Tibial nerve (tissue), 4 donors: ENCODE data around the gene CTBP2. TPM values are rescaled to one million over a fixed set of nuclear protein-coding genes. Genes with fewer than 3 reads are reported as not detected.

ENCODE experiments used
- DNase-seq, 2 donors: peaks; one replicate each; pipeline ENCODE4 v3.0.0-alpha.2; 2019; ENCODE audit warnings: low spot score in 2 of 2
- H3K27ac ChIP-seq, 4 donors: fragments of 200-600 bp; sonication (generic) in 3 of 4; one replicate each; pipeline ENCODE4 v1.5.1; 2017 to 2019; ENCODE audit warnings: mild to moderate bottlenecking in 1 of 4
- H3K27me3 ChIP-seq, 2 donors: fragments of 200-600 bp; sonication (generic) in 1 of 2; one replicate each; pipeline versions ENCODE4 v1.5.1 to v1.6.0; 2017 to 2019
- H3K36me3 ChIP-seq, 3 donors: fragments of 200-600 bp; sonication (generic); one replicate each; pipeline ENCODE4 v1.5.1; 2018 to 2019
- H3K4me1 ChIP-seq, 4 donors: fragments of 200-600 bp; sonication (generic) in 3 of 4; one replicate each; pipeline ENCODE4 v1.5.1; 2017 to 2019
- H3K4me3 ChIP-seq, 4 donors: fragments of 200-600 bp; sonication (generic) in 3 of 4; one replicate each; pipeline ENCODE4 v1.5.1; 2017 to 2019; ENCODE audit warnings: mild to moderate bottlenecking in 1 of 4, moderate library complexity in 1 of 4
- H3K9me3 ChIP-seq, 4 donors: fragments of 200-600 bp; sonication (generic) in 3 of 4; one replicate each; pipeline ENCODE4 v1.5.1; 2017 to 2019
- CTCF ChIP-seq, 5 experiments: fragments of 200-600 bp in 3 of 5; fragments of 450-650 bp in 2 of 5; sonication (generic) in 3 of 5; IDR thresholded peaks; one replicate each; pipeline ENCODE4 v1.5.1; 2016 to 2019; ENCODE audit warnings: antibody characterized with exemption in 5 of 5, mild to moderate bottlenecking in 3 of 5, moderate library complexity in 2 of 5
- EP300 ChIP-seq, 2 donors: sonication (generic); formaldehyde crosslinking; IDR thresholded peaks; one replicate each; pipeline ENCODE4 v1.6.1; 2017; ENCODE audit warnings: antibody characterized with exemption in 2 of 2, mild to moderate bottlenecking in 1 of 2
- POLR2A ChIP-seq, 2 donors: fragments of 450-650 bp; IDR thresholded peaks; one replicate each; pipeline ENCODE4 v1.6.1; 2017; ENCODE audit warnings: antibody characterized with exemption in 2 of 2, mild to moderate bottlenecking in 2 of 2, moderate library complexity in 2 of 2
- WGBS, 2 donors: methylation state at CpG; one replicate each; pipeline ENCODE4 v1.1.5; 2018; 5-methylcytosine and 5-hydroxymethylcytosine counted together
- total RNA-seq, 4 donors: library from RNA; depleted of rRNA; stranded (reverse); fragments of >200 nt; gene quantifications; one replicate each; pipeline ENCODE4 v1.1.0, GENCODE V29; 2016

Gene CTBP2
- total RNA-seq, 4 donors from 2014 or later, result 40.4 to 97.9 (median 62.3) TPM

- no peak for DNase-seq
- Histone ChIP-seq H3K27ac (peak overlapping the region in 2 of 4 donors; percentile 31 to 33), H3K27me3 (no peaks in the 10 kb centered on the region), H3K9me3 (no peaks in the 10 kb centered on the region), H3K4me3 (no peak overlapping the region), H3K36me3 (peaks cover 0 to 24% (median 0%) of the 10 kb centered on the region in 3 donors), H3K4me1 (peaks cover 0 to 45% (median 12%) of the 10 kb centered on the region in 4 donors)
- 60 to 66% methylated on average over 16 of the region's 16 CpGs for WGBS, 2 donors
- no peak for TF ChIP-seq EP300 (IDR thresholded peaks at IDR 0.05)
- no peak for TF ChIP-seq POLR2A (IDR thresholded peaks at IDR 0.05)
- no peak for TF ChIP-seq CTCF (IDR thresholded peaks at IDR 0.05)
Observed at GRCh38 chr10:125024497-125025234, 135.7 kb downstream of the CTBP2 start.

- 57 to 69% methylated on average over 26 of the region's 26 CpGs for WGBS, 2 donors
- H3K4me1 ChIP-seq, result peaks cover 0 to 51% (median 12%) of the 10 kb centered on the region in 4 donors
- no peaks in the 10 kb centered on the region for H3K9me3 ChIP-seq
- peaks cover 0 to 24% (median 0%) of the 10 kb centered on the region in 3 donors for H3K36me3 ChIP-seq
- peak; percentile 45 to 55 for DNase-seq
- H3K4me3 ChIP-seq, result no peak overlapping the region
- TF ChIP-seq POLR2A (IDR thresholded peaks at IDR 0.05) (no peak), EP300 (IDR thresholded peaks at IDR 0.05) (no peak), CTCF (IDR thresholded peaks at IDR 0.05) (no peak)
- no peaks in the 10 kb centered on the region for H3K27me3 ChIP-seq
- peak overlapping the region in 1 of 4 donors; percentile 33 for H3K27ac ChIP-seq
Observed at GRCh38 chr10:125023862-125024496, 136.4 kb downstream of the CTBP2 start.

- Histone ChIP-seq H3K9me3 (no peaks in the 10 kb centered on the region), H3K36me3 (peaks cover 0 to 24% (median 0%) of the 10 kb centered on the region in 3 donors), H3K4me1 (peaks cover 0 to 51% (median 12%) of the 10 kb centered on the region in 4 donors), H3K27ac (no peak overlapping the region), H3K27me3 (no peaks in the 10 kb centered on the region), H3K4me3 (no peak overlapping the region)
- no peak for TF ChIP-seq CTCF (IDR thresholded peaks at IDR 0.05)
- no peak for TF ChIP-seq POLR2A (IDR thresholded peaks at IDR 0.05)
- TF ChIP-seq EP300 (IDR thresholded peaks at IDR 0.05), result no peak
- no peak for DNase-seq
- 74 to 75% methylated on average over 10 to 21 of the region's 21 CpGs for WGBS, 2 donors
Observed at GRCh38 chr10:125023255-125023654, 137.1 kb downstream of the CTBP2 start.

DNA sequence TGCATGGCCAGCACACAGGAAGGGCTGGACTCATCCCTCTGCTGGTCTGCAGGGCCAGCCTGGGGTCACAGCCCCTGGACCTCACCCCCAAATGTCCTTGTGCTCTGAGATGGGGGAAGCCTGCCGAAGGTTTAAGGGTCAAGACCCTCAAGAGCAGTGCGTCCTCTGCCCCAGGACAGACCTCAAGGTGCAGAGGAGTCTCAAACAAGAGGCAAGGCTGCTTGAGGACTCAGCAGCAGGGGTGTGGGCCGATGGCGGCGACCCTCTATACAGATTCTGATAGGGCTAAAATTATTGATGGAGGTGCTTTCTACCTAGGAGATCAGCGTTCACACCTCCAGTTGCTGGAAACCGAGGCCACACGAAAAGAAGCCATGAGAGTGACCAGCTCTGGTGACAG is 137.7 kb downstream of the CTBP2 start:
- Histone ChIP-seq H3K36me3 (peaks cover 0 to 20% (median 0%) of the 10 kb centered on the region in 3 donors), H3K27me3 (no peaks in the 10 kb centered on the region), H3K9me3 (no peaks in the 10 kb centered on the region), H3K27ac (no peak overlapping the region), H3K4me1 (peaks cover 0 to 53% (median 16%) of the 10 kb centered on the region in 4 donors), H3K4me3 (no peak overlapping the region)
- no peak for TF ChIP-seq CTCF (IDR thresholded peaks at IDR 0.05)
- TF ChIP-seq EP300 (IDR thresholded peaks at IDR 0.05), result no peak
- TF ChIP-seq POLR2A (IDR thresholded peaks at IDR 0.05), result no peak
- 90 to 94% methylated on average over 8 of the region's 8 CpGs for WGBS, 2 donors
- DNase-seq, result no peak
